T-helper 17 cell (primary cell): ENCODE measurements around the gene SAMD4B. TPM values are rescaled to one million over a fixed set of nuclear protein-coding genes. Genes with fewer than 3 reads are reported as not detected.
A peak's percentile ranks its signal among the peaks of the same experiment; 100 is the strongest.
"Not testable (repeated sequence)": the region's sequence is repeated elsewhere in the genome, so short reads cannot be mapped to it uniquely, and the experiment has no call there.

Experiments
- ATAC-seq: fragments of 150-1000 bp; cut with Tn5 transposase; 2 replicates; pipeline ENCODE4 v1.10.0; 2021; ENCODE audit warnings: mild to moderate bottlenecking, moderate library complexity
- DNase-seq, 3 donors: peaks; one replicate each; pipeline versions ENCODE4 v3.0.0 to v3.0.0-alpha.2; 2020 to 2021
- H3K9me3 ChIP-seq: one replicate; pipeline ENCODE4 v1.7.0; 2013; ENCODE audit warnings: low read length, mild to moderate bottlenecking; ENCODE audit not compliant: control insufficient read depth, poor library complexity, severe bottlenecking
- H3K27ac Mint-ChIP-seq: one replicate; pipeline ENCODE4 v1.8.0; 2022; ENCODE audit warnings: mild to moderate bottlenecking, moderate library complexity, mixed read lengths
- H3K27me3 Mint-ChIP-seq: one replicate; pipeline ENCODE4 v1.8.0; 2022; ENCODE audit warnings: mixed read lengths
- H3K36me3 Mint-ChIP-seq: one replicate; pipeline ENCODE4 v1.8.0; 2022; ENCODE audit warnings: low read depth, mixed read lengths
- H3K4me1 Mint-ChIP-seq: one replicate; pipeline ENCODE4 v1.8.0; 2022; ENCODE audit warnings: mild to moderate bottlenecking, mixed read lengths
- H3K4me3 Mint-ChIP-seq: one replicate; pipeline ENCODE4 v1.8.0; 2022; ENCODE audit warnings: mild to moderate bottlenecking, moderate library complexity, mixed read lengths
- total RNA-seq, 4 donors: library from RNA in 2 of 4; stranded (reverse) in 2 of 4; gene quantifications; one replicate each; pipeline ENCODE4 v1.2.3 and lab custom pipeline; 2022 to 2026

Gene SAMD4B
- total RNA-seq, 2 donors from 2014 or later = 64.2 to 93.2 TPM

DNA sequence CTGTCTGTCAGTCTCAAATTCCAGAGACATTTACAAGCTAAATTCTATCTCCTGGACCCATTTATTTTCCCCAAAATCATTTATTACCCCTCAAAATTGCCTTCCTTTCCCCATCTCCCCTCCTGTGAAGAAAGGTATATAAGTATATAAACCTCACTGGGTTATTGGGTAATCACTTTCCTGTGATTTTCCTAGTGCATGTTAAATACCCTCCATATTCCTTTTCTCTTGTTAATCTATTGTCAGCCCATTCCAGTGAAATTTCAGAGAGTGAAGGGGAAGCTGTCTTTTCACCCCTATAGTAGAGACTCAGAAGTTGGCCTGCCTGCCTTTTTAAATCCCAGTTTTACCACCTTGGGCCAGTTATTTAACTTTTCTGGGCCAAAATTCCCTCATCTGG, 36.1 kb upstream of the SAMD4B start:
- no peak for ATAC-seq
- no peaks in the 10 kb centered on the region for H3K9me3 ChIP-seq
- Mint-ChIP-seq H3K36me3 (peaks cover 9% of the 10 kb centered on the region), H3K4me3 (no peak overlapping the region), H3K27ac (no peak overlapping the region), H3K27me3 (no peaks in the 10 kb centered on the region), H3K4me1 (peaks cover 10% of the 10 kb centered on the region)
- no peak for DNase-seq

- H3K9me3 ChIP-seq = no peaks in the 10 kb centered on the region
- Mint-ChIP-seq H3K27me3 (no peaks in the 10 kb centered on the region), H3K4me1 (peaks cover 10% of the 10 kb centered on the region), H3K4me3 (no peak overlapping the region), H3K27ac (no peak overlapping the region), H3K36me3 (peaks cover 12% of the 10 kb centered on the region)
- DNase-seq (no peak), ATAC-seq (peak; percentile 14)
Observed at GRCh38 chr19:39307046-39307821, 35.0 kb upstream of the SAMD4B start.

- no peak for ATAC-seq
- H3K27ac Mint-ChIP-seq = no peak overlapping the region
- H3K4me3 Mint-ChIP-seq = no peak overlapping the region
- no peaks in the 10 kb centered on the region for H3K9me3 ChIP-seq
- peaks cover 14% of the 10 kb centered on the region for H3K36me3 Mint-ChIP-seq
- peaks cover 12% of the 10 kb centered on the region for H3K4me1 Mint-ChIP-seq
- no peaks in the 10 kb centered on the region for H3K27me3 Mint-ChIP-seq
- no peak for DNase-seq
Observed at GRCh38 chr19:39307822-39308530, 34.2 kb upstream of the SAMD4B start.

DNA sequence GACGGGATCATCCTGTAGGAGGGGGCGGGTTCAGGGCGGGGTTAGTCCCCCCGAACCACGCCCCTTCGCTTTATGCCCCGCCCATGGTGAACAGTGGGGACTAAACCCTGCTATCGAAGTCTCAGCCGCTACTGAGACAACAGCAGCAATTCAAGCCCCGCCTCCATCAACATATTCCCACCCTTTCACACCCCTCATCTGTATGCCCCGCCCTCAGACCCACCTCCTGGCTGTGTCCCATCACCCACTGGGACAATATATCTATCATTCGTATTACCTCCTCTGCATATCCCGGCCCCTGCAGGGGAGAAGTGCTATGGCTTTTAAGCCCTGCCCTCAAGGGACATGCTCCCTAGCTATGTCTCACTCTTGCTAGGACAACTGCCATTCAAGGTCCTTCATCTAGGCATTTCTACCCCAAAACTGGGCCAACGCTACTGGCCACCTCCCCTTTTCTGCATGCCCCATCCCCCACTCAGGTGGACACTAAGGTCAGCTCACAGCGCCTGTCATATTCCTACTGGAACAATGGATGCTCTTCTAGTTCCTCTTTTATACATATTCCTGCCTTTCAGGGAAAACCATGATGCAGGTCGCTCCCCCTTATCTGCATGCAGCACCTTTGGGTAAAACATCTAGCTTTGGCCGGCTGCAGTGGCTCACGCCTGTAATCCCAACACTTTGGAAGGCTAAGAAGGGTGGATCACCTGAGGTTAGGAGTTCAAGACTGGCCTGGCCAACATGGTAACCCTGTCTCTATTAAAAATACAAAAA, 33.5 kb upstream of the SAMD4B start:
- H3K27ac Mint-ChIP-seq = no peak overlapping the region
- H3K36me3 Mint-ChIP-seq = peaks cover 16% of the 10 kb centered on the region
- H3K4me1 Mint-ChIP-seq = peaks cover 14% of the 10 kb centered on the region
- H3K4me3 Mint-ChIP-seq = peak overlapping the region; percentile 47
- ATAC-seq = no peak
- H3K9me3 ChIP-seq = no peaks in the 10 kb centered on the region
- DNase-seq = no peak
- no peaks in the 10 kb centered on the region for H3K27me3 Mint-ChIP-seq

DNA sequence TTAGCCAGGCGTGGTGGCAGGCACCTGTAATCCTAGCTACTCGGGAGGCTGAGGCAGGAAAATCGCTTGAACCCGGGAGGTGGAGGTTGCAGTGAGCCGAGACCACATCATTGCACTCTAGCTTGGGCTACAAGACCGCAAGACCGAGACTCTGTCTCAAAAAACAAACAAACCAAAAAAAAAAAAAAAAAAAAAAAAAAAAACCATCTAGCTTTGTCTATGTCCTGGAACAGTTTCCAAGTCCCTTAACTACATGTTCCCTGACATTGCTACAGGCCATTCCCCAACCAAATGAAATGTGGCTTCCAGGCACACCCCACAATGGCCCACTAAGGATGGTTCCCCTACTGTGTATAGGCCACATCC, 32.9 kb upstream of the SAMD4B start:
- not testable (repeated sequence) for ATAC-seq, H3K27me3 Mint-ChIP-seq, H3K9me3 ChIP-seq, DNase-seq, H3K27ac Mint-ChIP-seq, H3K4me3 Mint-ChIP-seq
- peaks cover 16% of the 10 kb centered on the region for H3K36me3 Mint-ChIP-seq
- H3K4me1 Mint-ChIP-seq = peaks cover 14% of the 10 kb centered on the region

GRCh38 chr19:39310558-39311311, 31.5 kb upstream of the SAMD4B start:
- Mint-ChIP-seq H3K4me1 (peaks cover 14% of the 10 kb centered on the region), H3K36me3 (peaks cover 16% of the 10 kb centered on the region), H3K4me3 (no peak overlapping the region), H3K27ac (peak overlapping the region; percentile 68), H3K27me3 (no peaks in the 10 kb centered on the region)
- DNase-seq (no peak), ATAC-seq (no peak)
- no peaks in the 10 kb centered on the region for H3K9me3 ChIP-seq

DNA sequence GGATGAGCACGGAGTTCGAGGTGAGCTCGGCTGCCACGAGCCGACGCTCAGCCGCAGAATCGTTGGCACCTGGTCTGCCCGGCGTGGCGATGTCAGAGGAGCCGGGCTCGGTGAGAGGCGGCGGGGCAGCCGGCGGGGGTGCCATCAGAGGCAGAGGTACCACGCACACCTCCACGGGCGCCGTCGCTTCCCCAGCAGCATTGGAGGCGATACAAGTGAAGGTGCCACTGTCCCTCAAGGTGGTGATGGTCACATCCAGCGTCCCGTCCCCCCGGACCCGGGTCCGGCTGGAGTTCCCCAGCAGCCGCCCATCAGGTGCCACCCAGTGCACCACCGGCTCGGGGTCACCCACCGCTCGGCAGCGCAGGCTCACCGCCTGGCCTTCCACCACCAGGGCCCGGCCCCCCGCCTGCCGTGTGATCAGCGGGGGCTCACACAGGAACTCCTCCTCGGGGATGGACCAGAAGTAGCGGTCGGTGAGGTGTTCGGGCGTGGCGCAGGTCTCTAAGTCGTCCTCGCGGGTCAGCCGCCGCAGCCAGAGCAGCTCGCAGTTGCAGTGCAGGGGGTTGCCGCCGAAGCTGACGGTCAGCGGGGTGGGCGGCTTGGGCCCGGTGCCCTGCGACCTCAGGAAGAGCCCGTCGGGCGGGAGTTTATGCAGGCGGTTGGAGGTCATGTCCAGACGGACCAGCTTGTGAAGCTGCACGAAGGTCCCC, 28.0 kb upstream of the SAMD4B start:
- Mint-ChIP-seq H3K27me3 (no peaks in the 10 kb centered on the region), H3K4me3 (no peak overlapping the region), H3K36me3 (peaks cover 11% of the 10 kb centered on the region), H3K4me1 (peaks cover 16% of the 10 kb centered on the region), H3K27ac (peak overlapping the region; percentile 37)
- DNase-seq = no peak
- no peak for ATAC-seq
- H3K9me3 ChIP-seq = no peaks in the 10 kb centered on the region

GRCh38 chr19:39315933-39316332, 26.3 kb upstream of the SAMD4B start:
- H3K4me3 Mint-ChIP-seq = no peak overlapping the region
- DNase-seq (no peak), ATAC-seq (no peak)
- H3K9me3 ChIP-seq = no peaks in the 10 kb centered on the region
- H3K4me1 Mint-ChIP-seq = peaks cover 25% of the 10 kb centered on the region
- H3K36me3 Mint-ChIP-seq = peaks cover 9% of the 10 kb centered on the region
- H3K27ac Mint-ChIP-seq = no peak overlapping the region
- H3K27me3 Mint-ChIP-seq = no peaks in the 10 kb centered on the region

- no peak for ATAC-seq
- H3K27ac Mint-ChIP-seq = peak overlapping the region; percentile 34
- no peak overlapping the region for H3K4me3 Mint-ChIP-seq
Observed at GRCh38 chr19:39316627-39317321, 25.4 kb upstream of the SAMD4B start.

DNA sequence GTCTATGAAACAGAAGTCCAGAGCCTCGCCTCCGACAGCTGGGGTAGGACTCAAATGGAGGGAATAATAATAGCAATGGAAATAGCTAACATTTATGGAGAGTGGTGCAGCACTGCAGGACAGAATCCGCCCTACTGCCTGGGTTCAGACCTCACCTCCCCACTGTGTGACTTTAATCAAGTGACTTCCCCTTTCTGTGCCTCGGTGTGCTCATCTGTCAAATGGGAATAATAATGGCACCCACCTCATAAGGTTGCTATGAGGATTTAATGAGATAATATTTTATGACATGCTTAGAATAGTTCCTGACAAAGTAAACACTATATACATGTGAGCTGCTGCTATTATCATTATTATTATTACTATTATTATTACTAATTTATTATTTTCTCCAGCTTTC, 24.7 kb upstream of the SAMD4B start:
- H3K27ac Mint-ChIP-seq = peak overlapping the region; percentile 34
- peaks cover 6% of the 10 kb centered on the region for H3K36me3 Mint-ChIP-seq
- ATAC-seq (no peak), DNase-seq (no peak)
- peaks cover 34% of the 10 kb centered on the region for H3K4me1 Mint-ChIP-seq
- no peaks in the 10 kb centered on the region for H3K27me3 Mint-ChIP-seq
- H3K4me3 Mint-ChIP-seq = no peak overlapping the region
- no peaks in the 10 kb centered on the region for H3K9me3 ChIP-seq

More at GRCh38 chr19:39316627-39317321, 25.4 kb upstream of the SAMD4B start:
- H3K9me3 ChIP-seq = no peaks in the 10 kb centered on the region
- H3K4me1 Mint-ChIP-seq = peaks cover 32% of the 10 kb centered on the region
- H3K27me3 Mint-ChIP-seq = no peaks in the 10 kb centered on the region
- DNase-seq = no peak
- H3K36me3 Mint-ChIP-seq = peaks cover 6% of the 10 kb centered on the region

GRCh38 chr19:39318071-39318470, 24.1 kb upstream of the SAMD4B start:
- ATAC-seq = no peak
- Mint-ChIP-seq H3K36me3 (peaks cover 4% of the 10 kb centered on the region), H3K27ac (no peak overlapping the region), H3K4me3 (no peak overlapping the region), H3K4me1 (peaks cover 35% of the 10 kb centered on the region), H3K27me3 (no peaks in the 10 kb centered on the region)
- H3K9me3 ChIP-seq = no peaks in the 10 kb centered on the region
- DNase-seq = no peak

DNA sequence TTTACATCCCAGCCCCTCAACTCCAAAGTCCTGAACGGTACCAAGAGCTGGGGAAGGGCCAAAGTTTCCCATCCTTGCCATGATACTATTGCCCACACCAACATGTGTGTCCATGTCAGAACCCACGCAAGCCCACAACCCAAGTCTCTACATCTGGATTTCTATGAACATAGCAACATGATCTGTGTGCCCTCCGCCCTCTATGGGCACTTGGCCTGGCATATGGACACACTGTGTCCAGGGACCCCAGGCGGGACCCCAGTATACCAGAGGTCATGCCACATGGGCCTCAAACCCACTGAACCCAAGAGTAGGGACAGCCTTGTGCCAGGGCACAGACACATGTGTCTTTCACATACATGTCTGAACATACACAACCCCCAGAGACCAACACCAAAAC, 23.5 kb upstream of the SAMD4B start:
- peaks cover 36% of the 10 kb centered on the region for H3K4me1 Mint-ChIP-seq
- ATAC-seq (no peak), DNase-seq (no peak)
- no peaks in the 10 kb centered on the region for H3K27me3 Mint-ChIP-seq
- H3K4me3 Mint-ChIP-seq = peak overlapping the region; percentile 85
- peak overlapping the region; percentile 85 for H3K27ac Mint-ChIP-seq
- H3K36me3 Mint-ChIP-seq = peaks cover 2% of the 10 kb centered on the region
- no peaks in the 10 kb centered on the region for H3K9me3 ChIP-seq
